IMR-90 (cell line): Measurements from ENCODE around the gene YKT6.

Experiments
- BHLHE40 ChIP-seq: fragments of 150-350 bp; IDR thresholded peaks from 2 replicates; pipeline ENCODE4 v1.6.1; 2016; ENCODE audit warnings: mild to moderate bottlenecking, low read depth, low read length
- MXI1 ChIP-seq: IDR thresholded peaks from 2 replicates; pipeline ENCODE4 v1.6.1; 2012; ENCODE audit warnings: low read depth, mild to moderate bottlenecking, low read length, moderate library complexity, borderline replicate concordance
- POLR2A ChIP-seq: IDR thresholded peaks from 2 replicates; pipeline ENCODE4 v1.6.1; 2012; ENCODE audit warnings: mild to moderate bottlenecking, low read depth, low read length
- RCOR1 ChIP-seq: IDR thresholded peaks from 2 replicates; pipeline ENCODE4 v1.6.1; 2012; ENCODE audit warnings: mild to moderate bottlenecking, low read length, improper control_type of control experiment; ENCODE audit not compliant: insufficient replicate concordance
- RFX5 ChIP-seq: IDR thresholded peaks from 2 replicates; pipeline ENCODE4 v1.8.0; 2012; ENCODE audit warnings: low read depth, mild to moderate bottlenecking, low read length, moderate library complexity
- TF ChIP-seq, protein P1 (sequence below): conservative IDR thresholded peaks from 2 replicates; pipeline ENCODE4 v1.5.1; 2012; ENCODE audit warnings: mild to moderate bottlenecking, low read depth, low read length, improper control_type of control experiment

GRCh38 chr7:44227911-44228310 is 27.1 kb downstream of the YKT6 start:
- TF ChIP-seq RCOR1 (no peak), BHLHE40 (no peak), MXI1 (no peak), POLR2A (no peak), RFX5 (no peak)
- TF ChIP-seq, protein P1, sequence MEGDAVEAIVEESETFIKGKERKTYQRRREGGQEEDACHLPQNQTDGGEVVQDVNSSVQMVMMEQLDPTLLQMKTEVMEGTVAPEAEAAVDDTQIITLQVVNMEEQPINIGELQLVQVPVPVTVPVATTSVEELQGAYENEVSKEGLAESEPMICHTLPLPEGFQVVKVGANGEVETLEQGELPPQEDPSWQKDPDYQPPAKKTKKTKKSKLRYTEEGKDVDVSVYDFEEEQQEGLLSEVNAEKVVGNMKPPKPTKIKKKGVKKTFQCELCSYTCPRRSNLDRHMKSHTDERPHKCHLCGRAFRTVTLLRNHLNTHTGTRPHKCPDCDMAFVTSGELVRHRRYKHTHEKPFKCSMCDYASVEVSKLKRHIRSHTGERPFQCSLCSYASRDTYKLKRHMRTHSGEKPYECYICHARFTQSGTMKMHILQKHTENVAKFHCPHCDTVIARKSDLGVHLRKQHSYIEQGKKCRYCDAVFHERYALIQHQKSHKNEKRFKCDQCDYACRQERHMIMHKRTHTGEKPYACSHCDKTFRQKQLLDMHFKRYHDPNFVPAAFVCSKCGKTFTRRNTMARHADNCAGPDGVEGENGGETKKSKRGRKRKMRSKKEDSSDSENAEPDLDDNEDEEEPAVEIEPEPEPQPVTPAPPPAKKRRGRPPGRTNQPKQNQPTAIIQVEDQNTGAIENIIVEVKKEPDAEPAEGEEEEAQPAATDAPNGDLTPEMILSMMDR = no peak
